ENCODE measurements around the gene CCNL2.

DNA sequence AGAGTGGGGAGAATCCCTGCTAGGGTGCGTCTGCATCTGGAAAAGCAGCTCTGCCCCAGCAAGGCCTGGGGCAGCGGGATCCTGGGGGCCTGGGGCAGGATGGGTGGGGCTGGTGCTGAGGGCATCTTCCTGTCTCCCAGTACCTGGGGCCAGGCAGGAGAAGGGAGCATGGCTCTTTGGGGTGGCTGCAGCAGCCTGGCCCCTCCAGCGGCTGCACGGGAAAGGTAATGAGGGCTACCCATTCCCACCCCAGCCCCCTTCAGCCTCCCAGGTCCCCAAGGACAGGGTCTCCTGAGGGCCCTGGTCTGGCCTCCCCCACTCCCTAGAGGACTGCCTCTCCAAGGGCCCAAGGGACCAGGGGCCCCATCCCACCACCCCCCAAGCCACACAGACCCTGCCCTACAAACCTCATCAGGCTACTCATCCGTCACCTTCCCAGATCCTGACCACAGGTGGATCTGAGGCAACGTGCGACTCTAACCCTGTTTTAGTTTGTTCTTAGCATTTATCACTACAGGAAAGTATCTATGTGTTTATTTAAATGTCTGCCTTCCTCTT is 22.9 kb upstream of the CCNL2 start:
- TF ChIP-seq, protein P1, sequence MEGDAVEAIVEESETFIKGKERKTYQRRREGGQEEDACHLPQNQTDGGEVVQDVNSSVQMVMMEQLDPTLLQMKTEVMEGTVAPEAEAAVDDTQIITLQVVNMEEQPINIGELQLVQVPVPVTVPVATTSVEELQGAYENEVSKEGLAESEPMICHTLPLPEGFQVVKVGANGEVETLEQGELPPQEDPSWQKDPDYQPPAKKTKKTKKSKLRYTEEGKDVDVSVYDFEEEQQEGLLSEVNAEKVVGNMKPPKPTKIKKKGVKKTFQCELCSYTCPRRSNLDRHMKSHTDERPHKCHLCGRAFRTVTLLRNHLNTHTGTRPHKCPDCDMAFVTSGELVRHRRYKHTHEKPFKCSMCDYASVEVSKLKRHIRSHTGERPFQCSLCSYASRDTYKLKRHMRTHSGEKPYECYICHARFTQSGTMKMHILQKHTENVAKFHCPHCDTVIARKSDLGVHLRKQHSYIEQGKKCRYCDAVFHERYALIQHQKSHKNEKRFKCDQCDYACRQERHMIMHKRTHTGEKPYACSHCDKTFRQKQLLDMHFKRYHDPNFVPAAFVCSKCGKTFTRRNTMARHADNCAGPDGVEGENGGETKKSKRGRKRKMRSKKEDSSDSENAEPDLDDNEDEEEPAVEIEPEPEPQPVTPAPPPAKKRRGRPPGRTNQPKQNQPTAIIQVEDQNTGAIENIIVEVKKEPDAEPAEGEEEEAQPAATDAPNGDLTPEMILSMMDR (conservative IDR thresholded peaks at IDR 0.05; ENCODE audit: low read length): no peak
- TF ChIP-seq EZH2phosphoT487 (IDR thresholded peaks at IDR 0.05; ENCODE audit: borderline replicate concordance): no peak
